Trophoblast cell (in vitro differentiated cells and primary cell): ENCODE data around the gene SEZ6.
A peak's percentile ranks its signal among the peaks of the same experiment; 100 is the strongest.

ENCODE experiments used
- DNase-seq, 2 donors: peaks; one replicate each; pipeline ENCODE4 v3.0.0-alpha.2; 2016
- H2AFZ ChIP-seq: 2 replicates; pipeline ENCODE4 v1.6.1; 2013; ENCODE audit warnings: low read length, moderate library complexity, mild to moderate bottlenecking; ENCODE audit not compliant: insufficient read depth, poor library complexity
- H2AK5ac ChIP-seq: 2 replicates; pipeline ENCODE4 v1.6.1; 2013; ENCODE audit warnings: mild to moderate bottlenecking, low read length
- H2BK120ac ChIP-seq: 2 replicates; pipeline ENCODE4 v1.6.1; 2013; ENCODE audit warnings: low read length, mild to moderate bottlenecking, moderate library complexity; ENCODE audit not compliant: insufficient read depth, poor library complexity
- H2BK12ac ChIP-seq: 2 replicates; pipeline ENCODE4 v1.6.1; 2013; ENCODE audit warnings: mild to moderate bottlenecking, low read length, moderate library complexity
- H2BK5ac ChIP-seq: 2 replicates; pipeline ENCODE4 v1.6.1; 2013; ENCODE audit warnings: low read length, low read depth, moderate library complexity, mild to moderate bottlenecking; ENCODE audit not compliant: poor library complexity
- H3K14ac ChIP-seq: 2 replicates; pipeline ENCODE4 v1.6.1; 2013; ENCODE audit warnings: mild to moderate bottlenecking, low read length
- H3K18ac ChIP-seq: 2 replicates; pipeline ENCODE4 v1.6.1; 2013; ENCODE audit warnings: mild to moderate bottlenecking, low read length
- H3K23ac ChIP-seq: 2 replicates; pipeline ENCODE4 v1.6.1; 2013; ENCODE audit warnings: low read length
- H3K27ac ChIP-seq: 2 replicates; pipeline ENCODE4 v1.5.1; 2013; ENCODE audit warnings: low read depth, mild to moderate bottlenecking, inconsistent platforms, low read length, moderate library complexity
- H3K27me3 ChIP-seq: 2 replicates; pipeline ENCODE4 v1.6.1; 2013; ENCODE audit warnings: inconsistent platforms, mild to moderate bottlenecking, low read length, moderate library complexity; ENCODE audit not compliant: insufficient read depth
- H3K36me3 ChIP-seq, 2 experiments: 1 replicate in 1 of 2; 2 replicates in 1 of 2; pipeline ENCODE4 v1.6.1; 2013; ENCODE audit warnings: low read length in 2 of 2, mild to moderate bottlenecking in 2 of 2, moderate library complexity in 1 of 2; ENCODE audit not compliant: insufficient read depth in 2 of 2, control insufficient read depth in 1 of 2
- H3K4ac ChIP-seq: 2 replicates; pipeline ENCODE4 v1.6.1; 2013; ENCODE audit warnings: low read depth, mild to moderate bottlenecking, low read length, moderate library complexity
- H3K4me1 ChIP-seq, 2 experiments: 1 replicate in 1 of 2; 2 replicates in 1 of 2; pipeline ENCODE4 v1.6.1; 2013; ENCODE audit warnings: low read length in 2 of 2, mild to moderate bottlenecking in 2 of 2, moderate library complexity in 1 of 2; ENCODE audit not compliant: insufficient read depth in 2 of 2, control insufficient read depth in 1 of 2
- H3K4me2 ChIP-seq: 2 replicates; pipeline ENCODE4 v1.6.1; 2013; ENCODE audit warnings: inconsistent platforms, mild to moderate bottlenecking, low read length, moderate library complexity
- H3K4me3 ChIP-seq: 2 replicates; pipeline ENCODE4 v1.5.1; 2013; ENCODE audit warnings: mild to moderate bottlenecking, low read depth, low read length, inconsistent platforms
- H3K79me1 ChIP-seq: one replicate; pipeline ENCODE4 v1.6.1; 2013; ENCODE audit warnings: low read length
- H3K79me2 ChIP-seq: 2 replicates; pipeline ENCODE4 v1.6.1; 2013; ENCODE audit warnings: low read length, mild to moderate bottlenecking; ENCODE audit not compliant: control insufficient read depth, insufficient read depth, poor library complexity
- H3K9ac ChIP-seq: 2 replicates; pipeline ENCODE4 v1.6.1; 2013; ENCODE audit warnings: mild to moderate bottlenecking, low read length
- H3K9me3 ChIP-seq: 2 replicates; pipeline ENCODE4 v1.6.1; 2013; ENCODE audit warnings: low read depth, mild to moderate bottlenecking, control low read depth, inconsistent platforms, low read length; ENCODE audit not compliant: insufficient read depth
- H4K12ac ChIP-seq: 2 replicates; pipeline ENCODE4 v1.6.1; 2013; ENCODE audit warnings: low read depth, mild to moderate bottlenecking, low read length, moderate library complexity
- H4K8ac ChIP-seq: 2 replicates; pipeline ENCODE4 v1.6.1; 2013; ENCODE audit warnings: low read depth, mild to moderate bottlenecking, low read length, moderate library complexity
- H4K91ac ChIP-seq: one replicate; pipeline ENCODE4 v1.6.1; 2013; ENCODE audit warnings: low read depth, mild to moderate bottlenecking, low read length, moderate library complexity
- WGBS: extraction: QIAGEN DNeasy Blood & Tissue Kit; methylation state at CpG from one replicate; pipeline ENCODE4 v1.1.7; 2013; ENCODE audit warnings: missing lambda C conversion rate; ENCODE audit not compliant: insufficient read length, insufficient coverage; ENCODE audit errors: extremely low coverage; 5-methylcytosine and 5-hydroxymethylcytosine counted together

Gene SEZ6

DNA sequence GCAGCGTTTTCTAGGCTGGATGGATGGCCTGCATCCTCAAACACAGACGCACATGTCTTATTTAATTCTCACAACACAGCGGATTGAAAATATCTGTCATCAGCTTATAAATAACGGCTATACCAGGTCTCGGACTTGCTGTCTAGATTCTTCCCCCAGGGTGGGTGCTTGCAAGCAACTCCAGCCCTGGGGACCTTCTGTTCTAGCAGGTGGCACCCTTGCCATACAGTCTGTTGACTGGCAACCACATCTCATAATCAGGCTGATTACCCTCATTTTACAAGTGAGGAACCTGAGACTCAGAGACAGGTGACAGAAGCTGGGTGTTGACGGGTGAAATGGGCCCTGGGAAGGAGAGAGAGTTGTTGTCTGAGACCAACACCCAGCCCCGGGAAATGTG lies 16.2 kb upstream of the SEZ6 start:
- WGBS = no CpG with 5 or more reads among the region's 7 CpGs
- Histone ChIP-seq H3K4me3 (no peak overlapping the region), H3K9ac (no peak overlapping the region), H3K9me3 (no peaks in the 10 kb centered on the region), H2AFZ (no peak overlapping the region), H3K27ac (no peak overlapping the region), H3K4me1 (no peaks in the 10 kb centered on the region), H3K36me3 (no peaks in the 10 kb centered on the region), H3K23ac (no peak overlapping the region), H3K79me1 (no peaks in the 10 kb centered on the region), H3K79me2 (no peaks in the 10 kb centered on the region), H3K4me2 (no peak overlapping the region), H3K27me3 (peaks cover 8% of the 10 kb centered on the region), H3K14ac (no peak overlapping the region), H2AK5ac (no peak overlapping the region), H2BK12ac (no peak overlapping the region), H3K18ac (no peak overlapping the region), H4K8ac (no peak overlapping the region), H2BK120ac (no peak overlapping the region), H4K91ac (no peak overlapping the region), H4K12ac (no peak overlapping the region), H2BK5ac (no peak overlapping the region), H3K4ac (no peak overlapping the region)
- no peak for DNase-seq

DNA sequence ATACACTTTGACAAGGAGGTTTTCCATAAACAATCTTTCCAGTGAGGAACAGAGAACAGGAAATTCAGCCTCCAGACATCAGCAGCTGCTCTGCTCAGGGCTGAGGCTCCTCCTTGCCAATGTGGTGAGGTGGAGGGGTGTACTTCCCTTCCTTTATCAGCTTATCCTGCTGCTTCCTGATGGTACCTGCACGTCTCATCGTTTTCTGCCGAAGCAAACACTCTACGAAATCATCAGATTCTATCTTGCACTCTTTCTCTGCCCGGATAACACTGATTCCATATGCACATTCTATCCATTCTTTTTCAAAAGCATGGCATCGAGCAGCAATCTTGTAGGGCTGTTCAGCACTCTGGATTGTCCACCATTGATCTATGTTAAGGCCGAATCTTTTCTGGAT lies 15.4 kb upstream of the SEZ6 start:
- Histone ChIP-seq H4K91ac (no peak overlapping the region), H3K14ac (no peak overlapping the region), H3K9ac (no peak overlapping the region), H3K4me3 (no peak overlapping the region), H3K79me2 (no peaks in the 10 kb centered on the region), H3K4me1 (no peaks in the 10 kb centered on the region), H2AFZ (no peak overlapping the region), H4K8ac (no peak overlapping the region), H3K9me3 (no peaks in the 10 kb centered on the region), H3K27me3 (peaks cover 8% of the 10 kb centered on the region), H3K23ac (no peak overlapping the region), H2AK5ac (no peak overlapping the region), H2BK5ac (no peak overlapping the region), H3K36me3 (no peaks in the 10 kb centered on the region), H3K79me1 (no peaks in the 10 kb centered on the region), H3K4me2 (no peak overlapping the region), H4K12ac (no peak overlapping the region), H2BK120ac (no peak overlapping the region), H3K27ac (no peak overlapping the region), H3K18ac (no peak overlapping the region), H3K4ac (no peak overlapping the region), H2BK12ac (no peak overlapping the region)
- DNase-seq = peak; percentile 82 to 95
- WGBS = no CpG with 5 or more reads among the region's 7 CpGs

DNA sequence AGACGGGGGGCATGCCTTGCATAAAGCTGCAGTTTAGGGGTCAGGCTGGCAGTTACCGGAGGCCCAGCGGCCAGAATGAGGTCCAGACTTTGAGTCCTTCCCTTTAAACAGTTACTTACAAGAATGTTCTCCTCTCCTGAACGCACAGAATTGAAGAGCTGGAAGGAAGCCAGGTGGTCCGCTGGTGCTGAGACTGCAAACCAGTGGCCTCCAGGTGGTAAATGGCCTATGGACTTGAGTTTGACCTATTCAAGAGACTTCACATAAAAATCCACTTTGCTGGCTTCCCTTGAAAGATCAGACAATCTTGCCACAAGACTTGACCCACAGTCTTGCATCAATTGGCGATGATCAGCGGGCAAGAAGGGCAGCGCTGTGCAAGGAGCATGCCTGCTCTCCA lies 14.7 kb upstream of the SEZ6 start:
- H3K18ac ChIP-seq = no peak overlapping the region
- H2AK5ac ChIP-seq = no peak overlapping the region
- DNase-seq = no peak
- H3K23ac ChIP-seq = no peak overlapping the region
- H3K36me3 ChIP-seq = no peaks in the 10 kb centered on the region
- H3K79me2 ChIP-seq = no peaks in the 10 kb centered on the region
- H2BK120ac ChIP-seq = no peak overlapping the region
- no peak overlapping the region for H4K12ac ChIP-seq
- H2AFZ ChIP-seq = no peak overlapping the region
- H3K79me1 ChIP-seq = no peaks in the 10 kb centered on the region
- no peak overlapping the region for H3K14ac ChIP-seq
- no peak overlapping the region for H4K91ac ChIP-seq
- H3K27me3 ChIP-seq = peaks cover 8% of the 10 kb centered on the region
- H3K9ac ChIP-seq = no peak overlapping the region
- no peak overlapping the region for H3K4me2 ChIP-seq
- H3K4me3 ChIP-seq = no peak overlapping the region
- no CpG with 5 or more reads among the region's 8 CpGs for WGBS
- no peaks in the 10 kb centered on the region for H3K4me1 ChIP-seq
- no peak overlapping the region for H2BK12ac ChIP-seq
- H2BK5ac ChIP-seq = no peak overlapping the region
- H4K8ac ChIP-seq = no peak overlapping the region
- H3K9me3 ChIP-seq = no peaks in the 10 kb centered on the region
- H3K4ac ChIP-seq = no peak overlapping the region
- no peak overlapping the region for H3K27ac ChIP-seq

DNA sequence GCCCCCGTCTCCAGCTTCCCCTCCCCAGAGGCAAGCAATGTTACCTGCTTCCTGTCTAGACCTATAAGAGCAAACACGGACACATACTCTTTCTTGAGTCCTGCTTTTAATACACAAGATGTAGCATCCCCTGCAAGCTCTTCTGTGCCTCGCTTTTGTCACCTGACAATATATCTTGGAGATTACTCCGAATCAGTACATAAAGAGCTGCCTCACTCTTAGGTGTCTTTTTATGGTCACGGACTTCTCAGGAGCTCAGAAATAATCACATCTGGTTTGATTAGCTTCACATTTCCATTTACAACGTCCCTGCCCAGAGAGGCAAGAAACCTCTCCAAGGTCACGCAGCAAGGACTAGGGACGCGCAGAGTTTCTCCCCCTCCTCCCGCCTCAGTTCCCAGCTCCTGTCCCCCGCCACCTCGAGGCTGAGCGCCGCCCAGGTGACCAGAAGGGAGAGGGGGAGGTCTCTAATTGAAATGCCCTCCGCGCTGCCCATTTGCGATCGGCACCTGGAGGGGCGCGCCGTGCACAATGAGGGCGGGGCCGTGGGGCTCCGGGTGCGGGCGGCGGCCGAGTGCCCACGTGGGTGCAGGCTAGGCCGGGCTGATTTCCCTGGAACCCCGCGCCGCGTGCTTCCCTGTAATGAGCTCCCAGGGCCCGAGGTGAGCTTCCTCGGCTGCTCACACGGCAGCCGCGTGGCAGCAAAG lies 13.8 kb upstream of the SEZ6 start:
- H3K27ac ChIP-seq = no peak overlapping the region
- H3K36me3 ChIP-seq = no peaks in the 10 kb centered on the region
- H3K9ac ChIP-seq = no peak overlapping the region
- DNase-seq = no peak
- H3K4me2 ChIP-seq = peak overlapping the region; percentile 36
- H2AK5ac ChIP-seq = no peak overlapping the region
- H3K14ac ChIP-seq = no peak overlapping the region
- no peak overlapping the region for H2BK120ac ChIP-seq
- H3K4ac ChIP-seq = no peak overlapping the region
- no peak overlapping the region for H4K8ac ChIP-seq
- no peak overlapping the region for H2BK12ac ChIP-seq
- no peak overlapping the region for H3K23ac ChIP-seq
- no peak overlapping the region for H2AFZ ChIP-seq
- H3K4me1 ChIP-seq = no peaks in the 10 kb centered on the region
- H3K18ac ChIP-seq = no peak overlapping the region
- WGBS = no CpG with 5 or more reads among the region's 39 CpGs
- H4K91ac ChIP-seq = no peak overlapping the region
- no peaks in the 10 kb centered on the region for H3K9me3 ChIP-seq
- H4K12ac ChIP-seq = no peak overlapping the region
- no peaks in the 10 kb centered on the region for H3K79me1 ChIP-seq
- H3K27me3 ChIP-seq = peaks cover 8% of the 10 kb centered on the region
- no peak overlapping the region for H2BK5ac ChIP-seq
- no peaks in the 10 kb centered on the region for H3K79me2 ChIP-seq
- no peak overlapping the region for H3K4me3 ChIP-seq
